LNCaP clone FGC (cell line): Measurements from ENCODE around the gene SLC25A21.

ENCODE experiments used
- DNase-seq: peaks from one replicate; pipeline ENCODE4 v3.0.0-alpha.2; 2011; ENCODE audit warnings: low read depth
- H3K4me3 ChIP-seq: 2 replicates; pipeline ENCODE4 v1.5.1; 2011; ENCODE audit warnings: mild to moderate bottlenecking, low read depth, low read length, control low read depth
- TF ChIP-seq, protein P1 (sequence below): IDR thresholded peaks from 2 replicates; pipeline ENCODE4 v1.5.1; 2012; ENCODE audit warnings: mild to moderate bottlenecking; ENCODE audit not compliant: control insufficient read depth, insufficient read depth; ENCODE audit errors: extremely low read depth

Gene SLC25A21

DNA sequence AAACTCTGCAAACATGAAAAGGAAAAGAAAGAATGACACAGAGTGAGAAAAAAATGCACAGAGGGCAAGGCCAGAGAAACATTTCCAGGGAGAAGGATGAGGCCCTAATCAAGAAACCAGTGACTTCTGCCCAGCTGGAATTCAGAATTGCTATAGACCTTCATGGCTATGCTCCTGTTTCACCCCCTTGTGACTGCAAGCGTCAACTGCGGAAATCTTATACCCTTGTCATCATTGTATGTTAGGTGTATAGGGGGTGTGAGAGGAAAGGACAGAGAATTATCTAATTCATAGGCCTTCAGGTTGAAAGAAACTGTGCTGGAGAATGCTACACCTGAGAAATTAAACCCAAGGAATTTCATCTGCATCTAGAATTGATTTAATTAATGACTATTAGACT, 117.5 kb downstream of the SLC25A21 start:
- TF ChIP-seq, protein P1, sequence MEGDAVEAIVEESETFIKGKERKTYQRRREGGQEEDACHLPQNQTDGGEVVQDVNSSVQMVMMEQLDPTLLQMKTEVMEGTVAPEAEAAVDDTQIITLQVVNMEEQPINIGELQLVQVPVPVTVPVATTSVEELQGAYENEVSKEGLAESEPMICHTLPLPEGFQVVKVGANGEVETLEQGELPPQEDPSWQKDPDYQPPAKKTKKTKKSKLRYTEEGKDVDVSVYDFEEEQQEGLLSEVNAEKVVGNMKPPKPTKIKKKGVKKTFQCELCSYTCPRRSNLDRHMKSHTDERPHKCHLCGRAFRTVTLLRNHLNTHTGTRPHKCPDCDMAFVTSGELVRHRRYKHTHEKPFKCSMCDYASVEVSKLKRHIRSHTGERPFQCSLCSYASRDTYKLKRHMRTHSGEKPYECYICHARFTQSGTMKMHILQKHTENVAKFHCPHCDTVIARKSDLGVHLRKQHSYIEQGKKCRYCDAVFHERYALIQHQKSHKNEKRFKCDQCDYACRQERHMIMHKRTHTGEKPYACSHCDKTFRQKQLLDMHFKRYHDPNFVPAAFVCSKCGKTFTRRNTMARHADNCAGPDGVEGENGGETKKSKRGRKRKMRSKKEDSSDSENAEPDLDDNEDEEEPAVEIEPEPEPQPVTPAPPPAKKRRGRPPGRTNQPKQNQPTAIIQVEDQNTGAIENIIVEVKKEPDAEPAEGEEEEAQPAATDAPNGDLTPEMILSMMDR, result no peak
- no peak overlapping the region for H3K4me3 ChIP-seq
- no peak for DNase-seq

DNA sequence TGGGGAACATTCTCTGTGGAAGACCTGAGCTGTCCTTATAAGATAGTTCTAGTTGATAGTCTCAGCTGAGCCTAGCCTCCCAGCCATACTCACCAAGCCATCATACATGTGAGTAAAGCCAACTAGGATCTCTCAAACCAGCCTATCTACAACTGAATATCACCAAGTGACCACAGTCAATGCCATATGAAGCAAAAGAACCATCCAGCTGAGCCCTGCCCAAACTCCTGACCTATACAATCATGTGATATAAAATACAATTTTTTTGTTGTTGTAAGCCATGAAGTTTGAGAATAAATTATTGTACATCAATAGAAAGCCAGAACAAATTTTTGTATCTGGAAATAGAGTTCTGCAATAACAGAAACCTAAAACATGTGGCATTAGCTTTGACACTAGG, 118.3 kb downstream of the SLC25A21 start:
- TF ChIP-seq, protein P1, result no peak
- H3K4me3 ChIP-seq, result no peak overlapping the region

DNA sequence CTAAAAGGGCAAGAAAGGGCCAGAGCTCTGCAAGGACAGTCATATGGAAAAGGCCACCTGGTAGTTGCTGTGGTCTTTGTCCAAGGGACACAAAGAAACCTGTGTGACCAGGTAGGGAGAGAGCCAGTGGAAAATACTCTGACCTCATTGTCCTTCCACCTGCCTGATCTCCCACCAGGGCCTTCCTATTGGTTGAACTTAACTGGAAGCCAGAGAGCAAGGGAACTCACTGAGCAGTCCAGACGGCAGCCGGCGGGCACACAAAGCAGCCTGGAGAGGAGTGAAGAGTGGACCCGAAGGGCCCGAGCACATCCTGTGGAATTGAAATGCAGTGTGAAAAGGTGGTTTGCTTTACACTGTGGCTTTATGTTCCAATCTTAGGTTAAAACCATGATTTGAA, 120.7 kb downstream of the SLC25A21 start:
- DNase-seq, result no peak
- TF ChIP-seq, protein P1, result no peak
- H3K4me3 ChIP-seq, result no peak overlapping the region

More for the DNA sequence above, 118.3 kb downstream of the SLC25A21 start:
- no peak for DNase-seq

DNA sequence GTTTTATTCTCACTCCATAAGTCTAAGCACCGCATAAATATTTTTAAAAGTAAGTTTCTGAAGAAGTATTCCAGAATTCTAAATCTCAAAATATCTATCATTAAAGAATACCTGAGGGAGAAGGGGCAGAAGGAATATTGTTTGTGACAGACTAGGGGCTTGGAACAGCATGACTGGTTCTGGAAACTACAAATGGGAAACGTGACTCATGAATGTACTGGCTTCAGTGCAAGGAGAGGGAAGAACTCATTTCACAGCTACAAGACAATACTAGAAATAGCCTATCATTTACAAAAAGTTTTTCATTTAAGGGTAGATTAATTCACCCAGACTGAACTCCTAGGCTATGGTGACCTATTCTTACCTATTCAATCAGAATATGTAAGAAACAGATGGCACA, 121.3 kb downstream of the SLC25A21 start:
- no peak for DNase-seq
- TF ChIP-seq, protein P1, result no peak
- no peak overlapping the region for H3K4me3 ChIP-seq

DNA sequence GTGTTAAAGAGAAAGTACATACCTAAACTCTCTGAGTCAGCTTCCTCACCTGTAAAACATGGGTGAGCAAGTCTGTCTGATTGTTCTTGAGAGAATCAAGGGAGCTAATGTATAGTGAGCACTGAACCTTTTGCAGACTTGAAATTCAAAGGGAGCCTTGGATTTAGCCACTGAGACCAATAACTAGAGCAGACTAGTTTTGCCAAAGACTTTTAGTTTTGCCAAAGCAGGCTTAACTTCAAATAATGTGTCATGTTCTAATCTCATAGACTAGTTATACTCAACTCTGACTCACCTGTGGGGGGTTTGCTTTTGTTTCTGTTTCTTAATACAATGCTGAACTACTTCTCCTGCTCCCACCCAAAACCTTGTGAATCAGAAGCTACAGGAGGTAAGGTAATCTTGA, 123.7 kb downstream of the SLC25A21 start:
- TF ChIP-seq, protein P1, result no peak
- no peak overlapping the region for H3K4me3 ChIP-seq
- no peak for DNase-seq

DNA sequence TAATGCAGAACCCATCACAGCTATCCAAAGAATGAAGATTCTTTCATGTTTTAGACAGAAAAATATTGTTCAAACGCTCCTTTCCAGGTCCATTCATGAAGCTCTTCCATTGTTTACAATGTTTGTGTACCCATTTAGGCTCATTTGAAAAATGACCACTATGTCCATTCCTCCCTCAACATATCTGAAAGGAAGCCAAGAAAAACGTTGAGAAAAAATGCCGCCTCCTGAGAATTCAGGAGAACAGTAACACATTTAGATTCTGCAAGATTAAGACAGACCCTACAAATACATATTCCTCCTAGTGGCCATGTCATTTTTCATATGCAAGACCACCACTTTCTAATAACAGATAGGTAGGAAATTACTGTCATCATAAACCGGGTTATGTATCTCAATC, 124.4 kb downstream of the SLC25A21 start:
- no peak overlapping the region for H3K4me3 ChIP-seq
- TF ChIP-seq, protein P1, result no peak
- DNase-seq, result no peak

DNA sequence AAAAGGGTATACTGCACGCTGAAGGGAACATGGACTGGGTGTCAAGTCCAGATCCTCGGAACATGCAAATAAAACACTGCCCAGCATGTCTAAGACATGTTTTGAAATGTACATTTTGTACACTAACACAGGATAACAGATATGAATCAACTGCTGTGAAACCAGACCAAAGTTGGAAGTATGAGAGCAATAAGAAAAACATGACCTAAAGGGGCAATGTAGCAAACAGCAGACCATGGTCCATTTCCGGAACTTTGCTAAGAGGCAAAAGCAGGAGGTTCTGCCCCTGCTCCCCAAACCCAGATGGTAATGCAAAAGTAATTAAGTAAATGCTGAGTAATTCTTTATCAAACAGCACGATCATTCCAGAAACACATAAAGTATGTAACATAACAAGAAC, 125.2 kb downstream of the SLC25A21 start:
- no peak overlapping the region for H3K4me3 ChIP-seq
- TF ChIP-seq, protein P1, result no peak
- DNase-seq, result no peak
